DND-41 (cell line): Measurements from ENCODE around the gene INPP5K.
"Not testable (repeated sequence)": the region's sequence is repeated elsewhere in the genome, so short reads cannot be mapped to it uniquely, and the experiment has no call there.

Experiments used
- ATAC-seq: fragments of 200-7000 bp; cut with Tn5 transposase; 3 replicates; pipeline ENCODE4 v1.9.1; 2021; ENCODE audit warnings: low read depth; ENCODE audit not compliant: insufficient read depth
- DNase-seq: peaks from one replicate; pipeline ENCODE4 v3.0.0-alpha.2; 2020
- H2AFZ ChIP-seq: 2 replicates; pipeline ENCODE4 v1.6.0; 2012; ENCODE audit warnings: low read depth, low read length
- H3K27ac ChIP-seq: 2 replicates; pipeline ENCODE4 v1.5.1; 2012; ENCODE audit warnings: low read length, inconsistent platforms
- H3K27me3 ChIP-seq: fragments of 200-600 bp; sonication (generic); 2 replicates; pipeline ENCODE4 v1.6.0; 2012; ENCODE audit warnings: low read length, mild to moderate bottlenecking, inconsistent platforms; ENCODE audit not compliant: insufficient read depth, poor library complexity
- H3K36me3 ChIP-seq: 2 replicates; pipeline ENCODE4 v1.5.1; 2012; ENCODE audit warnings: low read length, inconsistent platforms; ENCODE audit not compliant: insufficient read depth
- H3K4me1 ChIP-seq: 2 replicates; pipeline ENCODE4 v1.5.1; 2012; ENCODE audit warnings: mild to moderate bottlenecking, low read length; ENCODE audit not compliant: insufficient read depth
- H3K4me2 ChIP-seq: 2 replicates; pipeline ENCODE4 v1.6.0; 2012; ENCODE audit warnings: mild to moderate bottlenecking, moderate library complexity, low read length, inconsistent platforms; ENCODE audit not compliant: insufficient read depth
- H3K4me3 ChIP-seq, 2 experiments: fragments of 200-600 bp in 1 of 2; shearing (Covaris generic) in 1 of 2; 2 replicates each; pipeline ENCODE4 v1.5.1; 2012 to 2016; ENCODE audit warnings: inconsistent platforms in 2 of 2, low read length in 2 of 2, mild to moderate bottlenecking in 2 of 2, low read depth in 1 of 2, moderate library complexity in 1 of 2
- H3K79me2 ChIP-seq: 2 replicates; pipeline ENCODE4 v1.6.0; 2012; ENCODE audit warnings: low read length, inconsistent platforms; ENCODE audit not compliant: insufficient read depth
- H3K9ac ChIP-seq: 2 replicates; pipeline ENCODE4 v1.6.0; 2012; ENCODE audit warnings: low read depth, mild to moderate bottlenecking, inconsistent platforms, low read length, moderate library complexity
- H3K9me3 ChIP-seq: 2 replicates; pipeline ENCODE4 v1.5.1; 2012; ENCODE audit warnings: low read length, moderate library complexity, mild to moderate bottlenecking, inconsistent platforms; ENCODE audit not compliant: insufficient read depth, severe bottlenecking
- H4K20me1 ChIP-seq: 2 replicates; pipeline ENCODE4 v1.6.0; 2012; ENCODE audit warnings: low read length; ENCODE audit not compliant: insufficient read depth
- CTCF ChIP-seq: IDR thresholded peaks from 2 replicates; pipeline ENCODE4 v1.5.1; 2012; ENCODE audit warnings: borderline replicate concordance, low read length, moderate library complexity, mild to moderate bottlenecking; ENCODE audit not compliant: poor library complexity, severe bottlenecking; ENCODE audit errors: extremely low read depth
- EZH2 ChIP-seq: IDR thresholded peaks from 3 replicates; pipeline ENCODE4 v1.6.1; 2012; ENCODE audit warnings: borderline replicate concordance, low read depth, mild to moderate bottlenecking, moderate library complexity, low read length, inconsistent platforms; ENCODE audit not compliant: severe bottlenecking

INPP5K gene

DNA sequence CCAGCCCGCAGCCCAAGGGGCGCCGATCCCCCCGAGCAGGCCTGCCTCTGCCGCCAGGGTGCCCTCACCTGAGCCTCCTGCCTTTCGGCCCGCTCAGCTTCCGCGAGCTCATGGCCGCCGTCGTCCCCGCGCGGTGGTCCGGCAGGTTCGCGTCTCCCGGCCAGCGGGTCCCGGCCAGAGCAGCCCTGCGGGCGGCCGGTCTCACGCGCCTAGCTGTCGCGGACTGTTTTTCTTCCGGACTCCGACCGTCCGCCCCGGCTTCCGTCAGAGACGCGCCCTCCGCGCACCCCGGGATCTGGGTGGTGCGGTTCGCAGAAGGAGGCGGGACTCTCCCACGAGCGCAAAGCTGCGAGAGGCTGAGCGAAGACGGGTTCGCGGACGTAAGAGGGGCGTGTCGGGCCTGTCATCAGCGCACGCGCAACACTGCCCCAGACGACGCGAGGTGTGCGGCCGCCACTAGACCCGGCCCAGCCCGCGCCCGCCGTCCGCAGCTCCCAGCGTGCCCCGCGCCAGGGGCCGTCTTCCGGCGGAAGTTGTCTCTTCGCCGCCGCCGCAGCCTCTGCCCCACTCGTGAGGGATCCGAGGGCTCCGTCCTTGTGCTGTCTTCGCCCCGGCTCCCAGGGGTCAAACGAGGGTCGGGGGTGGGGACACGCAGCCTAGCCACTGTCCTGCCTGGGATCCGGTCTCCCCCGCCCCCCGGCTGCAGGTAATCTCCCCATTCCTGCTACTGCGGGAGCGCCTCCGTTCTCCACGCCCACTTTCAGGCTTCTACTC lies at the start of gene INPP5K:
Gene INPP5K, minus strand, starts transcription at position 225 of the 774 bp plus-strand sequence. Its CDS starts 113 bp downstream, at position 112.
- Histone ChIP-seq H3K36me3 (peaks cover 60% of the 10 kb centered on the region), H3K9ac (peak within 1 kb of the TSS; percentile 89), H3K4me3 (peak within 1 kb of the TSS; percentile 85 to 99), H4K20me1 (peaks cover 12% of the 10 kb centered on the region), H3K4me1 (peaks cover 32% of the 10 kb centered on the region), H3K27me3 (no peaks in the 10 kb centered on the region), H3K79me2 (peaks cover 51% of the 10 kb centered on the region), H2AFZ (peak within 1 kb of the TSS; percentile 98), H3K4me2 (peak within 1 kb of the TSS; percentile 76), H3K9me3 (no peaks in the 10 kb centered on the region), H3K27ac (peak within 1 kb of the TSS; percentile 92)
- DNase-seq, result peak; percentile 98
- peak; percentile 95 for ATAC-seq
- TF ChIP-seq EZH2 (no peak), CTCF (no peak)

GRCh38 chr17:1565877-1566276 lies 49.5 kb upstream of the INPP5K start:
- H3K4me3 ChIP-seq, result no peak overlapping the region

DNA sequence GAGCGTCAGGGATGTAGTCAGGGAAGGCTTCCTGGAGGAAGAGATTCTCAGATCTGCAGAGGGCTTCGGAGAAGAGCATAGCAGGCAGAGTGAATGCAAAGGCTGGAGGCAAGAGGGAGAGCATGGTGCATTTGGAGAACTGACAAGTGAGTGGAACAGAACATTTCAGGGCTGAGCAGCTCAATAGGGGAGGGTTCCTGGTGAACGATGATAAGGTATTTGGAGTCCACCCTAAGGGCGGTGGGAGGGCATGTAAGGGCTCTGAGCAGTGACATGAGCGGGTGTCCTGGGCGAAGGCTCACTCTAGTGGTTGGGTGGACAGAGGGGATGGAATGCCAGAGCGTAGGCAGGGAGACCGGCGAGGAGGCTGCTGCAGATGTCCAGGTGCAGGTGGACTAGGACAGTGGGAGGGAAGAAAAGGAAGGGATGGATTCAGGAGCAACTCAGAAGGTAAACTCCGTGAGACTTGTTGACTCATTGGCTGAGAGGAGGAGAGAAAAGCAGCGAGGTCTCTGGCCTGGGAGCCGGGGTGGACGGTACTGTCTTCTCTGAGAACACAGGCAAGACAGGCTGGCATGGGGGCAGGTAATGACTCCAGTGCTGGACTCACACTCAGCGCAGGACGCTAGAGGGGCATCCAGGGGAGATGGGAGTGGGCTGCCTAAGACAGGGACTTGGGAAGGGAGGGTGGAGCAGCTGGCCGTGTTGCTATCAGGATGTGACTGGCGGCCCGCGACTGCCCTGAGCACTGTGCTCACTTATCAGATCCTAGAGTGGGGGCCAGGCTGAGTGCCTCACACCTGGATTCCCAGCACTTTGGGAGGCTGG lies 47.6 kb upstream of the INPP5K start:
- Histone ChIP-seq H3K36me3 (peaks cover 18% of the 10 kb centered on the region), H3K9ac (peak overlapping the region; percentile 68), H3K27ac (peak overlapping the region; percentile 89), H4K20me1 (peaks cover 29% of the 10 kb centered on the region), H3K79me2 (peaks cover 38% of the 10 kb centered on the region), H3K4me1 (peaks cover 67% of the 10 kb centered on the region), H2AFZ (no peak overlapping the region), H3K27me3 (no peaks in the 10 kb centered on the region), H3K9me3 (no peaks in the 10 kb centered on the region), H3K4me3 (no peak overlapping the region), H3K4me2 (peak overlapping the region; percentile 84)
- ATAC-seq, result no peak
- TF ChIP-seq EZH2, result no peak
- no peak for TF ChIP-seq CTCF
- DNase-seq, result no peak

More at GRCh38 chr17:1565877-1566276, 49.5 kb upstream of the INPP5K start:
- no peak for DNase-seq
- Histone ChIP-seq H3K36me3 (0 out of 2 replicates have a peak, but pooled peaks cover under 1% of the 10 kb centered on the region), H4K20me1 (peaks cover 11% of the 10 kb centered on the region), H3K27me3 (no peaks in the 10 kb centered on the region), H3K9ac (no peak overlapping the region), H3K79me2 (peaks cover 20% of the 10 kb centered on the region), H2AFZ (no peak overlapping the region), H3K4me1 (peaks cover 53% of the 10 kb centered on the region), H3K9me3 (no peaks in the 10 kb centered on the region), H3K27ac (peak overlapping the region; percentile 66), H3K4me2 (no peak overlapping the region)
- TF ChIP-seq CTCF (no peak), EZH2 (no peak)
- ATAC-seq, result no peak

DNA sequence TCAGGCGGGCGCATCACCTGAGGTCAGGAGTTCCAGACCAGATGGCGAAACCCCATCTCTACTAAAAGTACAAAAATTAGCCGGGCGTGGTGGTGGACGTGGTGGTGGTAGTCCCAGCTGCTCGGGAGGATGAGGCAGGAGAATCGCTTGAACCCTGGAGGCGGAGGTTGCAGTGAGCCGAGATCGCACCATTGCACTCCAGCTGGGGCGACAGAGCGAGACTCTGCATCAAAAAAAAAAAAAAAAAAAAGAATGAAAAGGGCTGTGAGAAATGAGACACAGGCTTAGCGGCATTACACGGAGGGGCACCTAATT lies 47.0 kb upstream of the INPP5K start:
- not testable (repeated sequence) for ATAC-seq, DNase-seq, H3K9me3 ChIP-seq, H3K27me3 ChIP-seq, H2AFZ ChIP-seq
- Histone ChIP-seq H3K27ac (peak overlapping the region; percentile 89), H3K4me1 (peaks cover 70% of the 10 kb centered on the region), H3K9ac (peak overlapping the region; percentile 68), H3K36me3 (peaks cover 22% of the 10 kb centered on the region), H4K20me1 (peaks cover 34% of the 10 kb centered on the region), H3K4me3 (peak overlapping the region in 1 of 2 experiments; percentile 74; a peak in 2 of 4 replicates), H3K79me2 (peaks cover 44% of the 10 kb centered on the region), H3K4me2 (peak overlapping the region; percentile 84)
